ENCODE results near the gene FRMD4A. TPM values are rescaled to one million over a fixed set of nuclear protein-coding genes. Genes with fewer than 3 reads are reported as not detected.

Gene FRMD4A
- total RNA-seq, 1 donor from 2014 or later: 34.6 TPM

- H3K4me3 ChIP-seq (ENCODE audit: low read depth, low read length): no peak overlapping the region
- no peak for DNase-seq (ENCODE audit: low read depth)
- TF ChIP-seq, protein P1, sequence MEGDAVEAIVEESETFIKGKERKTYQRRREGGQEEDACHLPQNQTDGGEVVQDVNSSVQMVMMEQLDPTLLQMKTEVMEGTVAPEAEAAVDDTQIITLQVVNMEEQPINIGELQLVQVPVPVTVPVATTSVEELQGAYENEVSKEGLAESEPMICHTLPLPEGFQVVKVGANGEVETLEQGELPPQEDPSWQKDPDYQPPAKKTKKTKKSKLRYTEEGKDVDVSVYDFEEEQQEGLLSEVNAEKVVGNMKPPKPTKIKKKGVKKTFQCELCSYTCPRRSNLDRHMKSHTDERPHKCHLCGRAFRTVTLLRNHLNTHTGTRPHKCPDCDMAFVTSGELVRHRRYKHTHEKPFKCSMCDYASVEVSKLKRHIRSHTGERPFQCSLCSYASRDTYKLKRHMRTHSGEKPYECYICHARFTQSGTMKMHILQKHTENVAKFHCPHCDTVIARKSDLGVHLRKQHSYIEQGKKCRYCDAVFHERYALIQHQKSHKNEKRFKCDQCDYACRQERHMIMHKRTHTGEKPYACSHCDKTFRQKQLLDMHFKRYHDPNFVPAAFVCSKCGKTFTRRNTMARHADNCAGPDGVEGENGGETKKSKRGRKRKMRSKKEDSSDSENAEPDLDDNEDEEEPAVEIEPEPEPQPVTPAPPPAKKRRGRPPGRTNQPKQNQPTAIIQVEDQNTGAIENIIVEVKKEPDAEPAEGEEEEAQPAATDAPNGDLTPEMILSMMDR (conservative IDR thresholded peaks at IDR 0.05; ENCODE audit: low read depth, low read length): no peak
Observed at GRCh38 chr10:13942035-13942434, 388.7 kb downstream of the FRMD4A start.

- TF ChIP-seq, protein P1 (conservative IDR thresholded peaks at IDR 0.05; ENCODE audit: low read depth, low read length): no peak
- no peak overlapping the region for H3K4me3 ChIP-seq (ENCODE audit: low read depth, low read length)
- DNase-seq (ENCODE audit: low read depth): no peak
Observed at GRCh38 chr10:13939391-13939790, 391.3 kb downstream of the FRMD4A start.

GRCh38 chr10:13938950-13939349 is 391.8 kb downstream of the FRMD4A start:
- DNase-seq (ENCODE audit: low read depth): no peak
- TF ChIP-seq, protein P1 (conservative IDR thresholded peaks at IDR 0.05; ENCODE audit: low read depth, low read length): no peak
- H3K4me3 ChIP-seq (ENCODE audit: low read depth, low read length): no peak overlapping the region

GRCh38 chr10:13936826-13937225 is 393.9 kb downstream of the FRMD4A start:
- DNase-seq (ENCODE audit: low read depth): no peak
- TF ChIP-seq, protein P1 (conservative IDR thresholded peaks at IDR 0.05; ENCODE audit: low read depth, low read length): no peak
- H3K4me3 ChIP-seq (ENCODE audit: low read depth, low read length): no peak overlapping the region

GRCh38 chr10:13930120-13930519 is 400.6 kb downstream of the FRMD4A start:
- TF ChIP-seq, protein P1 (conservative IDR thresholded peaks at IDR 0.05; ENCODE audit: low read depth, low read length): no peak
- H3K4me3 ChIP-seq (ENCODE audit: low read depth, low read length): no peak overlapping the region
- DNase-seq (ENCODE audit: low read depth): no peak

DNA sequence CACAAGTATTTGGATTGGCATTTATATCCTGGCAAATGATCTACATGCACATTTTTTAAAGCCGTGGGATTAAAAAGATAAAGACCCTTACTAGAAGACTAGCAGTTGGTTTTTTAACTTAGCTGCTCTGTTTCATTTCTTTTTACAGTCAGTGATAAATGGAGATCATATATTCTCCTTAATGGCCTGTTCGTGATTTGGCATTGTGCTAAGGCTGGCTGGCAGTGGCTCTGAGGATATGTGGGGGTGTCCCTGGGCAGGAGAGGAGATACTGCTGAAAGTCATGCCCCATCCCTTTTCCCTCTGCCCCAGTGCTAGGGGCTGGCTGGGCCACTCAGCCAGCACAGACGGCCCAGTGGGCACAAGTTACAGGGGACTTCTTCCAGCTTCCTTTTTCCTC is 402.3 kb downstream of the FRMD4A start:
- no peak overlapping the region for H3K4me3 ChIP-seq (ENCODE audit: low read depth, low read length)
- TF ChIP-seq, protein P1 (conservative IDR thresholded peaks at IDR 0.05; ENCODE audit: low read depth, low read length): no peak
- no peak for DNase-seq (ENCODE audit: low read depth)

DNA sequence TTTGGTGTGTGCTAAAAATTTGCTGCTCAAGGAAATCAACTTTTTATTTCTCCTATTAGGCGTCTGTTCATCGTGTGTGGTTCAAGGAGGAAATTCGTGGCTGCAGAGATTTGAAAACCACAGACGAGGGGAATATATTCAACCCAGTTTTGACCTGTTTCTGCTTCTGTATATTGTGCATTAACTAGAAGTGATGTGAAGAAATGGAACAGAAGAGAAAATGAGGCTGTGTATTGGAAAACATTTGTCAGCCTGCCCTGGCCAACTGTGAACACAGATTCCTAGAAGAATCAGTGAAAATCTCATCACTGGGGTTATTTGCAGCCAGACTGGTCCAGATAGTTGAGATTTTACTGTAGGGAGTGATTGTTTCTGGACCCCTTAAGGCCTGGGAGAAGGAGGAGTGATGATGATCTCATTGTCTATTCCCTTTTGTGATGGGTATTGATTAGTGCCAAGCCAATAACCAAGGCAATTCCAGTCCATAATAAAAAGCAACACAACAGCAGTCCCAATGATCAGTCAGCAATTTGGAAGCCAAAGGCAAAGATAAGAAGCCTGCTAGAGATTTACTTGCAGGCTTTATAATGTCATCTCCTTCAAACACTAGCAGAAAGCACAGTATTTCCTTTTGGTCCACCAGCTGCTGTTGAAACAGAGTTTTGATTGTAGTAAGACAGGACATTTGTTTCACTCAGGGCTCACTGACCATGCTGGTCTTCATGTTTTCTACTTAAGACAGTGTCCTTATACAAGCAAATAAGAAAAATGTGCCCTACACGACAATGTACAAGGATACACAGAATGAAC is 404.5 kb downstream of the FRMD4A start:
- no peak for DNase-seq (ENCODE audit: low read depth)
- no peak overlapping the region for H3K4me3 ChIP-seq (ENCODE audit: low read depth, low read length)
- TF ChIP-seq, protein P1 (conservative IDR thresholded peaks at IDR 0.05; ENCODE audit: low read depth, low read length): no peak

Measured in epithelial cell of proximal tubule (primary cell).